ENCODE measurements around the gene AGER. TPM values are rescaled to one million over a fixed set of nuclear protein-coding genes. Genes with fewer than 3 reads are reported as not detected.
A peak's percentile ranks its signal among the peaks of the same experiment; 100 is the strongest.

AGER gene
- polyA plus RNA-seq, 1 donor from 2014 or later: 0.58 TPM

- Mint-ChIP-seq H3K4me1 (peaks cover 5 to 6% (median 6%) of the 10 kb centered on the region in 3 donors), H3K9me3 (no peaks in the 10 kb centered on the region), H3K27me3 (no peaks in the 10 kb centered on the region)
Measured at GRCh38 chr6:32210191-32210601, 26.1 kb upstream of the AGER start.

GRCh38 chr6:32208996-32209395, 24.9 kb upstream of the AGER start:
- Mint-ChIP-seq H3K27ac (no peak overlapping the region), H3K9me3 (no peaks in the 10 kb centered on the region), H3K27me3 (peaks cover 3% of the 10 kb centered on the region), H3K4me3 (no peak overlapping the region), H3K36me3 (no peaks in the 10 kb centered on the region), H3K4me1 (peaks cover 4 to 11% (median 7%) of the 10 kb centered on the region in 3 donors)

More at GRCh38 chr6:32210191-32210601, 26.1 kb upstream of the AGER start:
- Mint-ChIP-seq H3K4me3 (no peak overlapping the region), H3K27ac (no peak overlapping the region), H3K36me3 (no peaks in the 10 kb centered on the region)

GRCh38 chr6:32204268-32204715, 20.2 kb upstream of the AGER start:
- Mint-ChIP-seq H3K27ac (no peak overlapping the region), H3K4me3 (no peak overlapping the region), H3K36me3 (no peaks in the 10 kb centered on the region), H3K4me1 (peaks cover 4 to 11% (median 6%) of the 10 kb centered on the region in 3 donors), H3K9me3 (peaks cover 0 to 2% (median 0%) of the 10 kb centered on the region in 3 donors), H3K27me3 (peaks cover 3% of the 10 kb centered on the region)

DNA sequence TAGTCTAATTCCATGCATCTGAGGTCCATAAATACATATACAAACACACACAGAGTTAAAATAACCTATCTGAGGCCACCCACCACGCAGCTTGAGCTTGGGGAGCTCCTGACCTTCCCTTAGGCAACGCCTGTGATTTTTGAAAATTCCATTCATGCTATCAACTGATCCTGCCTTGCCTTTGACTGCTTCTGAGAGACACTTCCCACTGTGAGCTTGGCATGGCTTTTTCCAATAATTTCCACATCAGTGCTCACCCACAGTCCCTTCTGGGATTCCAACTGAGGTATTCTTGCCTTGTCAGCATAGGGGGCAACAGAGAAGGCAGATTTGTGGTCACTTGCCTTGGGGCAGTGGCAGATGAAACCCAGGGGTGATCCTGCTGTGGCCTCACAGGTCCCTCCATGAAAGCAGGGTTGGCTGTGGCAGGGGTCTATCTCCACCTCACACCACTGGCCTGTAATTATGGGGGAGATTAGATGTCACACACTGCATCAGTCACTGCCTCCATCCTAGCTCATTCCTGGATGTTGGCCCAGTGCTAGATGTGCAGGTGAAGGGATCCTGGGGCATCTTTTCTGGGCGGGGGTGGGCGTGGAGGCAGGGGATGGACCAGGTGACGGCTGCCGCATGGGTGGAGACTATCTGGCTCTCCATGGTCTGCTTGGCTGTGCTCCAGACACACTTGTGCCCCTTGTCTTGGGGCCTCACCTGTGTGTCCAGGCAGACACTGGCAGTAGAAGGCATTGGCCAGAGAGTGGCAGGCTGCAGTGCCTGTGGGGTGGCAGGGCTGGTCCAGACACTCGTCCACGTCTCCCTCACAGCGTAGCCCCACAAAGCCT, 19.6 kb upstream of the AGER start:
- H3K9me3 Mint-ChIP-seq: peaks cover 0 to 2% (median 0%) of the 10 kb centered on the region in 3 donors
- H3K27ac Mint-ChIP-seq: no peak overlapping the region
- H3K27me3 Mint-ChIP-seq: peaks cover 3% of the 10 kb centered on the region
- no peak overlapping the region for H3K4me3 Mint-ChIP-seq
- peaks cover 4 to 11% (median 6%) of the 10 kb centered on the region in 3 donors for H3K4me1 Mint-ChIP-seq
- H3K36me3 Mint-ChIP-seq: no peaks in the 10 kb centered on the region

DNA sequence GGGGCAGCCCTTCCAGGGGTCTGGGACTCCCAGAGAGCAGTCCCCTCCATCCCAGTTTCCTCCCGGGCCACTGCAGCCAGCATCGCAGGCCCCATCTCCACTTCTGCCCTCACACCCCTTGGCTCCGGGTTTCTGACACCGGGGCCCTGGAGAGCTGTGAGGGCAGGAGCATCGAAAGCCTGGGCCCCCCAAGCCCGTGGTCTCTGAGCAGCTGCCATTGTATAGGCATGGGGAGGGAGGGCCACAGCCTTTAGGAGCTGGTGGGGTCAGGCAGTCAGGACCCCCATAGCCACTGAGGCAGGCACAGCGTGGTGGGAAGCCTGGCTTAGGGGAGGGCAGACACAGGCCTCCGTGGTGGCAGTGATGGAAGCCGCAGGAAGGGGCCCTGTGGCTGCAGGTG, 18.1 kb upstream of the AGER start:
- Mint-ChIP-seq H3K27ac (peak overlapping the region in 1 of 3 donors; percentile 67), H3K9me3 (peaks cover 0 to 2% (median 0%) of the 10 kb centered on the region in 3 donors), H3K4me1 (peaks cover 1 to 6% (median 2%) of the 10 kb centered on the region in 3 donors), H3K4me3 (no peak overlapping the region), H3K36me3 (no peaks in the 10 kb centered on the region), H3K27me3 (peaks cover 3% of the 10 kb centered on the region)

DNA sequence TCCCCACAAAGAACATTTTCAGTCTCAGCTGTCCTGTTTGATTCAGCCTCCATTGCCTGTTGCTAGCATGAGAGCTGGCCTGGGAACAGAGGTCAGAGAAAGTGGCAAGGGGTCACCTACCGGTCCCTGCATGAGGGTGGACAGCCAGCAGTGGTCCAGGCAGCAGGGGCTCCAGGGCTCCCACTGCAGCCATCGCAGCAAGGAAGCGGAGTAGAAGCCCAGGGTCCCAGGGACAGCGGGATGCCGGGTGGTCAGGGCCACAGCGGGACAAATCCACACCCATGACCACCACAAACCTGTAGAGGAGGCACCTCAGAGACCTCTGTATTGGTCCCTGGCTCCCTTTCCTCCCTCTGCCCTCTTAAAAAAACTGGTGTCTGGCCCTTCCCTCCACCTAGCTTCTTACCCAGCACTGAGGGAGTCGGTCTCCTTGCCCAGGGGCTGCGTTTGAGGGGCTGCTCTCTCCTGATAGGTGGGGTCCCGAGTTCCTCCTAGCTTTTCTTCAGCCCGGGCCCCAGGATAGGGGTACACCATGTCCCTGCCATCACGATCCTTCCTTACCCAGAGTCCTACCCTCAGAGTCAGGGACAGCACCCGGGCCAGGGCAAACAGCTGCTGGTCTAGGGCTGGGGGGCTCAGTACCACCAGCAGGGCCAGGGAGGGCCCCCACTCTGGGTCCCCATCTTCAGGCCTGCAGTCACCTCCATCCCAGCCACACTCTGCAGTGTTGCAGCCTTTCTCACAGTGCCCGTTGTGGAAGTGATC, 16.8 kb upstream of the AGER start:
- Mint-ChIP-seq H3K4me3 (peak overlapping the region in 1 of 4 donors; percentile 41), H3K27ac (peak overlapping the region in 1 of 3 donors; percentile 42), H3K9me3 (peaks cover 0 to 2% (median 0%) of the 10 kb centered on the region in 3 donors), H3K27me3 (peaks cover 3% of the 10 kb centered on the region), H3K36me3 (no peaks in the 10 kb centered on the region), H3K4me1 (peaks cover 6 to 7% (median 6%) of the 10 kb centered on the region in 3 donors)

DNA sequence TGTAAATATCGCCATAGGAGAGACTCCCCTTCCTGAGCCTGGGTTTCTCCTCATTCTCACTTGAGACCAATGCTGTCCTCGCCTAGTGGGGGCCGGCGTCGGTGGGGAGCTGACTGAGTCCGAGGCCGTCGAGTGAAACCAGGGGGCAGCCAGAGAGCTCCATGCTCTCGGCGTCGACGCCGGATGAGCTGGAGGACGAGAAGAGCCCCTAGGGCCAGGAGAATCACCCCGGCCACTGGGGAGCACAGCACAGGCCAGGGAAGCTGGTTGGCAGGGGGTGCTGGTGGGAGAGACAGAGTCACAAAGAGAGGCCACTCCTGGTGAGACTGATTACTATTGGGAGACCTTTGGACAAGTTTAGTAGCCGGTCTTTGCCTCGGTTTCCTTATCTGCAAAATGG, 14.8 kb upstream of the AGER start:
- Mint-ChIP-seq H3K36me3 (no peaks in the 10 kb centered on the region), H3K4me1 (peaks cover 14 to 19% (median 17%) of the 10 kb centered on the region in 3 donors), H3K4me3 (peak overlapping the region in 1 of 4 donors; percentile 92), H3K27ac (peak overlapping the region in 1 of 3 donors; percentile 70), H3K27me3 (no peaks in the 10 kb centered on the region), H3K9me3 (peaks cover 0 to 2% (median 0%) of the 10 kb centered on the region in 3 donors)

- H3K4me3 Mint-ChIP-seq: peak overlapping the region in 2 of 4 donors; percentile 68 to 92
- H3K9me3 Mint-ChIP-seq: no peaks in the 10 kb centered on the region
- H3K4me1 Mint-ChIP-seq: peaks cover 19 to 24% (median 22%) of the 10 kb centered on the region in 3 donors
- H3K27me3 Mint-ChIP-seq: no peaks in the 10 kb centered on the region
- H3K36me3 Mint-ChIP-seq: no peaks in the 10 kb centered on the region
- peak overlapping the region in 1 of 3 donors; percentile 96 for H3K27ac Mint-ChIP-seq
Measured at GRCh38 chr6:32198345-32198696, 14.3 kb upstream of the AGER start.

DNA sequence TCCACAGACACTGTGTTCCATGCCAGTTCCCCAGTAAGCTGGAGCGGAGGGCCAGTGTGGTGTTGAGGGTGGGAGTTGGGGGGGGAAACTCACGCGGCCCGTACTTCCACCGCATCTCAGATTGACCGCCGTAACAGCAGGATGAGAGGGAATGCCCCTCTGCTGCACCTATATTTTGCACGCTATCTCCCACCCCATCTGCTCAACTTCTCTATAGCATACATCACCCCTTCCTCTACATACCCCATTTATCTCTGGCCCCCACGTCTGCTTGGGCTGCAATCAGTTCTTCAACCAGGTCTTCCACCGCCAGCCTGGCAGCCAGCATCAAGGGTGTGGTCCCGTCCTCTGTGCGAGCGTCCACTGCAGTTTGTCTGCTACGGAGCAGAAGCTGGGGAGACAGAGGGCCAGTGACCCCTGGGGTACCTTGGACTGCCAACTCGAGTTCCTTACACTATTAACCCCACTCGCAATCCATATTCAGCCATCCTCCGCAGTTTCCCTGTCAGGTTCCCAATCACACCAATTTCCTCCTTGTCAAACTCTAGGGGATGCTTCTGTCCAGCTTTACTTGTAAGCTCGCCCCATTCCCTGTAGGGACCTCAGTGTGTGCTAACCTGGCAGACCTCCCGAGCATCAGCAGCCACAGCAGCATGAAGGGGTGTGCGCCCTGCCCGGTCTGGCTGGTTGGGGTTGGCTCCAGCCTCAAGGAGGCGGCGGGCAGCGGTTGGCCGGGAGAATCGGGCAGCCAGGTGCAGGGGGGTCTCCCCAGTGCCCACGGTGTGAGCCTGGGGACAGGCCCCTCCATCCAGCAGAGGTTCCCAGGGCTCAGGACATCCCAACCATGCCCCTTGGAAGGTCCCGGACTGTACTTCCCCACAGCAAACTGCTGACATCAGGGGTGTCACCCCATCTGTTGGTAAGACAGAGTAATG, 12.9 kb upstream of the AGER start:
- peaks cover 21 to 24% (median 22%) of the 10 kb centered on the region in 3 donors for H3K4me1 Mint-ChIP-seq
- H3K36me3 Mint-ChIP-seq: no peaks in the 10 kb centered on the region
- no peaks in the 10 kb centered on the region for H3K27me3 Mint-ChIP-seq
- H3K9me3 Mint-ChIP-seq: no peaks in the 10 kb centered on the region
- H3K27ac Mint-ChIP-seq: peak overlapping the region; percentile 96 to 100 (median 99)
- H3K4me3 Mint-ChIP-seq: peak overlapping the region; percentile 92 to 99 (median 98)

DNA sequence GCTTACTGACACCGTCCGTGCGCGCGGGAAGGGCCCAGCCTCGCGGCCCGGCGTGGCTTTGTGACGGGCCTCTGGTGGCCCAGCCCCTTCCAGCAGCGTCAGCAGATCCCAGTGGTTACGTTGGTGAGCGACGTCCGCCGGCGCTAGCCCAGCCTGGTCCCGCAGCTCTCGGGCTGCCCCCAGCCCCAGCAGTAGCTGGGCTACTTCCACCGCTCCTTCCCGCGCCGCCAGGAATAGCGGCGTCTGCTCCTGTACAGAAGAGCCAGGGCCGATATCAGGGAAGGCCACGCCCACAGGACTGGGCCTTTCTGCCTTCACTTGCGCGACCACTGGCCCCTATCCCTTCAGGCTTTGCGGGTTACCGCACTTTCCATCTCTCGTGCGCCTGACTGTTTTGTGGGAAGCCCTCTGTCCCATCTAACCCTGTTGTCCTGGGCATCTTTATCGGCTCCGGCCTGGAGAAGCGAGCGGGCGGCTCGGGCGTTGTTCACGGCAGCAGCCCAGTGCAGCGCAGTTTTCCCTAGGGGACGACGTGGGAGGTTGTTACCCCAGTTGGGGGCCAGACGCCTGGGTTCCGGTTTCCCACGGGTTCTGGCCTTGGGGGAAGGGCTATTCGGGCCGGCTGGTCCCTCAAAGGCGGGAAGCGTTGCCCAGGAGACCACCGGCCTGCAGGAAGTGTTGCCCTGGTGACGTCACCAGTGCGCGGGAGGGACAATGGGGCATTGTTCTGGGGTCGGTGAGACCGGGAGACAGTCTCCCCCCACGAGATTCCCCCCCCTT, 12.0 kb upstream of the AGER start:
- Mint-ChIP-seq H3K27me3 (no peaks in the 10 kb centered on the region), H3K9me3 (no peaks in the 10 kb centered on the region), H3K4me1 (peaks cover 21 to 24% (median 22%) of the 10 kb centered on the region in 3 donors), H3K36me3 (peaks cover 3% of the 10 kb centered on the region), H3K4me3 (peak overlapping the region; percentile 92 to 99 (median 98)), H3K27ac (peak overlapping the region; percentile 96 to 100 (median 99))

DNA sequence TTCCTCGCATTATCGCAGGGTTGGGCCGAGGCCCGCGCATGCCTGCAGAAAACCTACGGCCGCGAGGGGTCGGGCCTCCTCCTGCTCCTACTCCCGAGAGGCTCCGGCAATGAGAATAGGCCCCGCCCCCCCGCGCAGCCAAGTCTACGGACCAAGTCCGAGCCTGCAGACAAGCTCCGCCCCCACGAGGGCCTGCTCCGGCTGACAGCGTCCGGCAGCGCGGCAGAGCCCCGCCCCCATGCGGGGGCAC, 11.5 kb upstream of the AGER start:
- H3K9me3 Mint-ChIP-seq: no peaks in the 10 kb centered on the region
- H3K4me3 Mint-ChIP-seq: peak overlapping the region; percentile 92 to 99 (median 98)
- H3K27me3 Mint-ChIP-seq: no peaks in the 10 kb centered on the region
- H3K4me1 Mint-ChIP-seq: peaks cover 21 to 24% (median 22%) of the 10 kb centered on the region in 3 donors
- peaks cover 3% of the 10 kb centered on the region for H3K36me3 Mint-ChIP-seq
- peak overlapping the region; percentile 96 to 100 (median 99) for H3K27ac Mint-ChIP-seq

- Mint-ChIP-seq H3K4me1 (peaks cover 21 to 24% (median 22%) of the 10 kb centered on the region in 3 donors), H3K9me3 (no peaks in the 10 kb centered on the region), H3K27ac (peak overlapping the region; percentile 96 to 100 (median 99))
Measured at GRCh38 chr6:32194825-32195651, 11.0 kb upstream of the AGER start.

DNA sequence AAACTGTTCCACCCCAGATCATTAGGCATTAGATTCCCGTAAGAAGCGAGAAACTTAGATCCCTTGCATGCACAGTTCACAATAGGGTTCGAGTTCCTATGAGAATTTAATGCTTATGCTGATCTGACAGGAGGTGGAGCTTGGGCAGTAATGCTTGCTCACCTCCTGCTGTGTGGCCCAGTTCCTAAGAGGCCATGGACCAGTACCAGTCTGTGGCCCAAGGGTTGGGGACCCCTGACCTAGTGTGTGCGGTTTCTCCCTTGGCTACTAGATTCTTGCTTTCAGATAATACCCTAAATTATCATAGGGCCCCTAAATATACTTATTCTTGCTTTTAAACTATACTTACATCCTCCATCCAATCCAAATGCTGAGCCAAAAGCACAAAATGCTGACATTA, 10.3 kb upstream of the AGER start:
- no peaks in the 10 kb centered on the region for H3K27me3 Mint-ChIP-seq
- H3K36me3 Mint-ChIP-seq: peaks cover 3% of the 10 kb centered on the region
- no peaks in the 10 kb centered on the region for H3K9me3 Mint-ChIP-seq
- peaks cover 21 to 24% (median 22%) of the 10 kb centered on the region in 3 donors for H3K4me1 Mint-ChIP-seq
- H3K4me3 Mint-ChIP-seq: peak overlapping the region in 3 of 4 donors; percentile 92 to 99 (median 98)
- H3K27ac Mint-ChIP-seq: peak overlapping the region in 2 of 3 donors; percentile 91 to 96

More at GRCh38 chr6:32194825-32195651, 11.0 kb upstream of the AGER start:
- Mint-ChIP-seq H3K36me3 (peaks cover 3% of the 10 kb centered on the region), H3K27me3 (no peaks in the 10 kb centered on the region), H3K4me3 (peak overlapping the region; percentile 92 to 99 (median 98))
